Suprapubic skin (tissue), 4 donors: Measurements from ENCODE around the gene MS4A14. TPM values are rescaled to one million over a fixed set of nuclear protein-coding genes. Genes with fewer than 3 reads are reported as not detected.

ENCODE experiments used
- DNase-seq, 2 donors: peaks; one replicate each; pipeline ENCODE4 v3.0.0-alpha.2; 2019; ENCODE audit warnings: low spot score in 2 of 2
- H3K27ac ChIP-seq: fragments of 200-600 bp; sonication (generic); one replicate; pipeline ENCODE4 v1.5.1; 2019
- H3K27me3 ChIP-seq: fragments of 200-600 bp; sonication (generic); one replicate; pipeline ENCODE4 v1.5.1; 2019
- H3K36me3 ChIP-seq: fragments of 200-600 bp; sonication (generic); one replicate; pipeline ENCODE4 v1.5.1; 2019
- H3K4me1 ChIP-seq: fragments of 200-600 bp; sonication (generic); one replicate; pipeline ENCODE4 v1.5.1; 2019
- H3K4me3 ChIP-seq: fragments of 200-600 bp; sonication (generic); one replicate; pipeline ENCODE4 v1.5.1; 2019; ENCODE audit warnings: mild to moderate bottlenecking
- H3K9me3 ChIP-seq: fragments of 200-600 bp; sonication (generic); one replicate; pipeline ENCODE4 v1.5.1; 2019
- EP300 ChIP-seq: sonication (generic); formaldehyde crosslinking; IDR thresholded peaks from one replicate; pipeline ENCODE4 v1.6.1; 2017; ENCODE audit warnings: antibody characterized with exemption
- POLR2A ChIP-seq, 2 donors: fragments of 450-650 bp; IDR thresholded peaks; one replicate each; pipeline ENCODE4 v1.6.1; 2017; ENCODE audit warnings: antibody characterized with exemption in 2 of 2, mild to moderate bottlenecking in 2 of 2, moderate library complexity in 2 of 2
- POLR2AphosphoS5 ChIP-seq, 3 donors: sonication (generic); formaldehyde crosslinking; IDR thresholded peaks; one replicate each; pipeline ENCODE4 v1.6.1; 2017; ENCODE audit warnings: antibody characterized with exemption in 3 of 3
- WGBS: methylation state at CpG from one replicate; pipeline ENCODE4 v1.1.5; 2018; 5-methylcytosine and 5-hydroxymethylcytosine counted together
- total RNA-seq, 4 donors: library from RNA; depleted of rRNA; stranded (reverse); fragments of >200 nt; gene quantifications; one replicate each; pipeline ENCODE4 v1.1.0, GENCODE V29; 2016
- TF ChIP-seq, protein P1 (sequence below), 2 donors: fragments of 200-600 bp in 1 of 2; fragments of 450-650 bp in 1 of 2; sonication (generic) in 1 of 2; IDR thresholded peaks; one replicate each; pipeline ENCODE4 v1.5.1; 2016 to 2019; ENCODE audit warnings: antibody characterized with exemption in 2 of 2, mild to moderate bottlenecking in 1 of 2, moderate library complexity in 1 of 2

MS4A14 gene
- total RNA-seq, 4 donors from 2014 or later = 0.48 to 2.3 TPM; not detected in 2

GRCh38 chr11:60454212-60454611, 58.0 kb downstream of the MS4A14 start:
- H3K27me3 ChIP-seq = no peaks in the 10 kb centered on the region
- H3K4me1 ChIP-seq = no peaks in the 10 kb centered on the region
- H3K27ac ChIP-seq = no peak overlapping the region
- H3K9me3 ChIP-seq = no peaks in the 10 kb centered on the region
- H3K36me3 ChIP-seq = no peaks in the 10 kb centered on the region
- no peak overlapping the region for H3K4me3 ChIP-seq
- no peak for DNase-seq
- no peak for TF ChIP-seq POLR2A (IDR thresholded peaks at IDR 0.05)
- TF ChIP-seq POLR2AphosphoS5 (IDR thresholded peaks at IDR 0.05) = no peak
- TF ChIP-seq EP300 = no peak
- TF ChIP-seq, protein P1, sequence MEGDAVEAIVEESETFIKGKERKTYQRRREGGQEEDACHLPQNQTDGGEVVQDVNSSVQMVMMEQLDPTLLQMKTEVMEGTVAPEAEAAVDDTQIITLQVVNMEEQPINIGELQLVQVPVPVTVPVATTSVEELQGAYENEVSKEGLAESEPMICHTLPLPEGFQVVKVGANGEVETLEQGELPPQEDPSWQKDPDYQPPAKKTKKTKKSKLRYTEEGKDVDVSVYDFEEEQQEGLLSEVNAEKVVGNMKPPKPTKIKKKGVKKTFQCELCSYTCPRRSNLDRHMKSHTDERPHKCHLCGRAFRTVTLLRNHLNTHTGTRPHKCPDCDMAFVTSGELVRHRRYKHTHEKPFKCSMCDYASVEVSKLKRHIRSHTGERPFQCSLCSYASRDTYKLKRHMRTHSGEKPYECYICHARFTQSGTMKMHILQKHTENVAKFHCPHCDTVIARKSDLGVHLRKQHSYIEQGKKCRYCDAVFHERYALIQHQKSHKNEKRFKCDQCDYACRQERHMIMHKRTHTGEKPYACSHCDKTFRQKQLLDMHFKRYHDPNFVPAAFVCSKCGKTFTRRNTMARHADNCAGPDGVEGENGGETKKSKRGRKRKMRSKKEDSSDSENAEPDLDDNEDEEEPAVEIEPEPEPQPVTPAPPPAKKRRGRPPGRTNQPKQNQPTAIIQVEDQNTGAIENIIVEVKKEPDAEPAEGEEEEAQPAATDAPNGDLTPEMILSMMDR (IDR thresholded peaks at IDR 0.05) = no peak

DNA sequence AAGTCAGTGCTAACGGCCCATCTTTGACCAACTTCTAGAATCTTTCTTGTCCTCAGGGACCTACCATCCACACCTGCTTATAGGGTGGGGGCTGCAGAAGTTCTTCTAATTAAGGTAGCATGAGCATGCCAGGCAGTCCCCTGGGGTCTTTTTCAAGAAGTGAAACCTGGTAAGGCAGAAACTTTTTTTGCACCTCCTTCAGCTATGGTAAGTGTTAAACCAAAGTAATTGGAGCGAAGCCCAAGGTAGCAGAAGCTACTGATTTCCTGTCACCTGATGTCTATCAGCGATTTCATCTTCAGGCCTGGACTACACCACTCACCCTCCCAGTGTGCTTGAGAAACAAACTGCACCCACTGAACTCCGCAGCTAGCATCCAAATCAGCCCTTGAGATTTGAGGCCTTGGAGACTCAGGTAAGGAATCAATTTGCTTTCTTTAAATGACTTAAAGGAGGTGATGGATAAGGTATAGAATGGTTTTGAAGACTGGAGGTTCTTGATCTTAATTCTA, 59.3 kb downstream of the MS4A14 start, which contains the start of gene MS4A1:
TSS of gene MS4A1 (plus strand) at position 317 of the 512 bp plus-strand sequence. CDS start 6,528 bp downstream, outside the sequence.
- no peak for DNase-seq
- no peak within 1 kb of the TSS for H3K27ac ChIP-seq
- H3K27me3 ChIP-seq = no peaks in the 10 kb centered on the region
- no peaks in the 10 kb centered on the region for H3K36me3 ChIP-seq
- no peak within 1 kb of the TSS for H3K4me3 ChIP-seq
- WGBS = 67% methylated on average over 4 of the region's 4 CpGs
- H3K9me3 ChIP-seq = no peaks in the 10 kb centered on the region
- no peaks in the 10 kb centered on the region for H3K4me1 ChIP-seq
- no peak for TF ChIP-seq EP300
- no peak for TF ChIP-seq POLR2A (IDR thresholded peaks at IDR 0.05)
- TF ChIP-seq, protein P1 (IDR thresholded peaks at IDR 0.05) = no peak
- no peak for TF ChIP-seq POLR2AphosphoS5 (IDR thresholded peaks at IDR 0.05)

DNA sequence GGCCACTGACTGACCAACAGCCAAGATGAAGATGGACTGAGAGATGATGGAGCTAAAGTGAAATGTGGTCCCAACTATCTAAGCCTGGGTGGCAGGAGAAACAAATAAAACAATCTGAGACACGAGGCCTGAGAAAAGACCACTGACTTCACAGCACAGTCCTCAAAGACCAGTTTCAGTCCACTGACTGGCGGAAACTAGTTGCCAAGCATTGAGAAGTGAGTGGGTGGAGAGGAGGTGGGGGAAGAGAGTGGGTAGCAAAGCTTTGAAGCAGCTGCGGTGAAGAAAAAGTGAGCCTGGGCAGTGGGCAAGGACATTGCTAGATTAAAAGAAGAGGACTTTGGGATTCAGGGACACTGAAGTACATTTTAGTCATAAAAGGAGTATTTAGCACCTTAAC, 61.3 kb downstream of the MS4A14 start:
- WGBS = 72% methylated on average over 3 of the region's 3 CpGs
- no peaks in the 10 kb centered on the region for H3K4me1 ChIP-seq
- H3K9me3 ChIP-seq = no peaks in the 10 kb centered on the region
- no peak overlapping the region for H3K4me3 ChIP-seq
- no peaks in the 10 kb centered on the region for H3K36me3 ChIP-seq
- no peaks in the 10 kb centered on the region for H3K27me3 ChIP-seq
- H3K27ac ChIP-seq = no peak overlapping the region
- no peak for TF ChIP-seq POLR2A (IDR thresholded peaks at IDR 0.05)
- TF ChIP-seq EP300 = no peak
- TF ChIP-seq, protein P1 (IDR thresholded peaks at IDR 0.05) = no peak
- no peak for TF ChIP-seq POLR2AphosphoS5 (IDR thresholded peaks at IDR 0.05)
- DNase-seq = no peak

GRCh38 chr11:60459345-60459744, 63.1 kb downstream of the MS4A14 start:
- no peak for DNase-seq
- no peak overlapping the region for H3K27ac ChIP-seq
- no peaks in the 10 kb centered on the region for H3K9me3 ChIP-seq
- WGBS = 100% methylated on average over 1 of the region's 1 CpG
- no peak overlapping the region for H3K4me3 ChIP-seq
- H3K36me3 ChIP-seq = no peaks in the 10 kb centered on the region
- no peaks in the 10 kb centered on the region for H3K27me3 ChIP-seq
- TF ChIP-seq POLR2A (IDR thresholded peaks at IDR 0.05) = no peak
- no peak for TF ChIP-seq EP300
- TF ChIP-seq POLR2AphosphoS5 (IDR thresholded peaks at IDR 0.05) = no peak
- TF ChIP-seq, protein P1 (IDR thresholded peaks at IDR 0.05) = no peak
- H3K4me1 ChIP-seq = no peaks in the 10 kb centered on the region

Other genes starting within 250 kb of the MS4A14 start
- 10 to 100 TPM in 2 of 4 donors, 1 to 10 TPM in 2; 6.9 to 13.4 (median 9.2) TPM for gene MS4A6A, start 213.4 kb upstream of the MS4A14 start, total RNA-seq
- gene MS4A4E, start 153.3 kb upstream of the MS4A14 start, total RNA-seq = 1 to 10 TPM in 1 of 4 donors, under 1 TPM in 2, not detected in 1; 0.60 to 5.1 (median 0.98) TPM
- 1 to 10 TPM; 2.1 to 4.8 (median 2.4) TPM for gene MS4A4A, start 115.8 kb upstream of the MS4A14 start, total RNA-seq
- not detected for gene MS4A6E, start 69.2 kb upstream of the MS4A14 start, total RNA-seq
- gene MS4A7, start 17.9 kb upstream of the MS4A14 start, total RNA-seq = 1 to 10 TPM in 3 of 4 donors, under 1 TPM in 1; 0.86 to 9.5 (median 4.2) TPM
- gene MS4A5, start 33.1 kb downstream of the MS4A14 start, total RNA-seq = not detected
- under 1 TPM in 1 of 4 donors, not detected in 3; 0.81 TPM for gene MS4A1, start 59.4 kb downstream of the MS4A14 start, total RNA-seq
- not detected for gene MS4A12, start 96.3 kb downstream of the MS4A14 start, total RNA-seq
- gene MS4A13, start 118.9 kb downstream of the MS4A14 start, total RNA-seq = not detected